ENCODE data around the gene NT5C2.

GRCh38 chr10:103145046-103145445 lies 48.0 kb downstream of the NT5C2 start:
- no peak for TF ChIP-seq CTCF (IDR thresholded peaks at IDR 0.05; ENCODE audit: insufficient read depth, low read depth, low read length)
- no peak for TF ChIP-seq EZH2 (IDR thresholded peaks at IDR 0.05; ENCODE audit: insufficient read depth, low read length)
